A549 (cell line): ENCODE data around the gene FAM120A. TPM values are rescaled to one million over a fixed set of nuclear protein-coding genes. Genes with fewer than 3 reads are reported as not detected.
A peak's percentile ranks its signal among the peaks of the same experiment; 100 is the strongest.

Experiments used
- ATAC-seq, 2 experiments: fragments of 200-7000 bp in 1 of 2; fragments of >200 bp in 1 of 2; cut with Nextera tagmentation in 1 of 2; cut with Tn5 transposase in 1 of 2; 3 replicates each; pipeline versions ENCODE4 v1.8.0 to v1.9.1; 2018 to 2020; ENCODE audit warnings: mild to moderate bottlenecking in 1 of 2, moderate library complexity in 1 of 2
- CTCF ChIA-PET: fragments of 300-600 bp; sonication (Branson Sonifier 250); formaldehyde crosslinking; extraction: SDS; loops from one replicate; lab custom pipeline; 2021; ENCODE audit warnings: antibody characterized with exemption, inconsistent platforms; lab: Yijun Ruan, JAX
- POLR2A ChIA-PET: fragments of 350-600 bp; formaldehyde crosslinking; extraction: SDS; loops from one replicate; lab custom pipeline; 2021; ENCODE audit warnings: antibody characterized with exemption, inconsistent platforms; lab: Yijun Ruan, JAX
- DNase-seq, 2 experiments: peaks; one replicate each; pipeline versions ENCODE4 v3.0.0 to v3.0.0-alpha.2; 2011 to 2016; ENCODE audit warnings: low read depth in 1 of 2, low spot score in 1 of 2
- FAIRE-seq: peaks from 2 replicates; lab custom pipeline; 2011; peaks lifted over from hg19 to GRCh38; lab: Jason Lieb, UNC
- H3K27ac ChIP-seq, 2 experiments: fragments of >200 bp; sonication (Bioruptor Twin); formaldehyde crosslinking; 3 replicates each; pipeline ENCODE4 v1.5.1; 2016 to 2017
- H3K4me1 ChIP-seq: fragments of >200 bp; sonication (Bioruptor Twin); formaldehyde crosslinking; 3 replicates; pipeline ENCODE4 v1.6.1; 2016
- H3K4me2 ChIP-seq: fragments of >200 bp; sonication (Bioruptor Twin); formaldehyde crosslinking; 3 replicates; pipeline ENCODE4 v1.6.1; 2016
- H3K4me3 ChIP-seq: fragments of >200 bp; sonication (Bioruptor Twin); formaldehyde crosslinking; 3 replicates; pipeline ENCODE4 v1.5.1; 2016
- H3K9me3 ChIP-seq: fragments of >200 bp; sonication (Bioruptor Twin); formaldehyde crosslinking; 3 replicates; pipeline ENCODE4 v1.6.1; 2016
- CBX8 ChIP-seq: fragments of 200-600 bp; sonication (generic); IDR thresholded peaks from 2 replicates; pipeline ENCODE4 v1.6.1; 2016
- CHD4 ChIP-seq: fragments of 200-600 bp; sonication (generic); IDR thresholded peaks from 2 replicates; pipeline ENCODE4 v1.6.1; 2016; ENCODE audit warnings: antibody characterized with exemption, mild to moderate bottlenecking, borderline replicate concordance
- CTCF ChIP-seq: fragments of >200 bp; sonication (Bioruptor Twin); formaldehyde crosslinking; IDR thresholded peaks from 3 replicates; pipeline ENCODE4 v1.5.1; 2016
- E2F6 ChIP-seq: IDR thresholded peaks from 2 replicates; pipeline ENCODE4 v1.6.1; 2012; ENCODE audit warnings: low read depth, borderline replicate concordance
- EHMT2 ChIP-seq: fragments of 200-600 bp; sonication (generic); IDR thresholded peaks from 2 replicates; pipeline ENCODE4 v1.6.1; 2016; ENCODE audit warnings: antibody characterized with exemption, low read depth, mild to moderate bottlenecking, moderate library complexity
- ELK1 ChIP-seq: fragments of 150-350 bp; IDR thresholded peaks from 2 replicates; pipeline ENCODE4 v1.6.1; 2014; ENCODE audit warnings: low read depth, mild to moderate bottlenecking, low read length
- EP300 ChIP-seq, 2 experiments: fragments of >200 bp; sonication (Bioruptor Twin); formaldehyde crosslinking; IDR thresholded peaks; 2 replicates in 1 of 2; 3 replicates in 1 of 2; pipeline ENCODE4 v1.6.1; 2016 to 2017
- GATA3 ChIP-seq: IDR thresholded peaks from 2 replicates; pipeline ENCODE4 v1.6.1; 2012; ENCODE audit warnings: borderline replicate concordance
- HDAC2 ChIP-seq: fragments of 200-600 bp; sonication (generic); IDR thresholded peaks from 2 replicates; pipeline ENCODE4 v1.6.1; 2016
- HES2 ChIP-seq: fragments of >200 bp; sonication (Bioruptor Twin); formaldehyde crosslinking; IDR thresholded peaks from 2 replicates; pipeline ENCODE4 v1.6.1; 2016
- HOXA7 ChIP-seq: fragments of 250-450 bp; sonication (Bioruptor Pico); IDR thresholded peaks from 2 replicates; pipeline ENCODE4 v1.5.0; 2020; ENCODE audit warnings: mild to moderate bottlenecking, moderate library complexity
- HOXB13 ChIP-seq: fragments of 250-450 bp; sonication (Bioruptor Pico); IDR thresholded peaks from 2 replicates; pipeline ENCODE4 v1.5.0; 2020; ENCODE audit warnings: low read depth, mild to moderate bottlenecking, moderate library complexity
- HOXB5 ChIP-seq: fragments of 250-450 bp; sonication (Bioruptor Pico); IDR thresholded peaks from 2 replicates; pipeline ENCODE4 v1.5.0; 2020; ENCODE audit warnings: mild to moderate bottlenecking, moderate library complexity
- NFE2L2 ChIP-seq: fragments of 150-350 bp; conservative IDR thresholded peaks from 2 replicates; pipeline ENCODE4 v1.6.1; 2014; ENCODE audit warnings: low read length
- NPAS2 ChIP-seq: fragments of 250-450 bp; sonication (Bioruptor Pico); IDR thresholded peaks from 2 replicates; pipeline ENCODE4 v1.8.0; 2022; ENCODE audit warnings: mild to moderate bottlenecking, moderate library complexity, borderline replicate concordance
- NR3C1 ChIP-seq: fragments of >200 bp; sonication (Bioruptor Twin); formaldehyde crosslinking; IDR thresholded peaks from 3 replicates; pipeline ENCODE4 v1.6.1; 2017
- RAD21 ChIP-seq, 2 experiments: fragments of >200 bp in 1 of 2; sonication (Bioruptor Twin) in 1 of 2; formaldehyde crosslinking in 1 of 2; IDR thresholded peaks in 1 of 2; conservative IDR thresholded peaks in 1 of 2; 2 replicates in 1 of 2; 3 replicates in 1 of 2; pipeline ENCODE4 v1.6.1; 2012 to 2018; ENCODE audit warnings: inconsistent platforms in 1 of 2
- RARB ChIP-seq: fragments of 250-450 bp; sonication (Bioruptor Pico); IDR thresholded peaks from 2 replicates; pipeline ENCODE4 v1.8.0; 2021; ENCODE audit warnings: mild to moderate bottlenecking, moderate library complexity
- REST ChIP-seq: fragments of 200-600 bp; sonication (generic); IDR thresholded peaks from 2 replicates; pipeline ENCODE4 v1.6.1; 2016; ENCODE audit warnings: antibody characterized with exemption, mild to moderate bottlenecking, moderate library complexity
- TP53 ChIP-seq: fragments of 250-450 bp; sonication (Bioruptor Pico); IDR thresholded peaks from 2 replicates; pipeline ENCODE4 v1.5.0; 2021; ENCODE audit warnings: mild to moderate bottlenecking, moderate library complexity
- USF2 ChIP-seq: fragments of 450-650 bp; IDR thresholded peaks from 2 replicates; pipeline ENCODE4 v1.6.1; 2014; ENCODE audit warnings: antibody characterized with exemption
- ZC3H11A ChIP-seq: fragments of 450-650 bp; IDR thresholded peaks from 2 replicates; pipeline ENCODE4 v1.6.1; 2014; ENCODE audit warnings: antibody characterized with exemption, mild to moderate bottlenecking
- ZFP36 ChIP-seq: fragments of 450-650 bp; IDR thresholded peaks from 2 replicates; pipeline ENCODE4 v1.6.1; 2014; ENCODE audit warnings: borderline replicate concordance; ENCODE audit not compliant: partially characterized antibody
- ZNF302 ChIP-seq: fragments of 250-450 bp; sonication (Bioruptor Pico); IDR thresholded peaks from 2 replicates; pipeline ENCODE4 v1.9.0; 2021; ENCODE audit warnings: inconsistent platforms, mild to moderate bottlenecking, moderate library complexity
- WGBS: methylation state at CpG from one replicate; pipeline ENCODE4 v1.1.6; 2017; ENCODE audit errors: missing lambda C conversion rate; 5-methylcytosine and 5-hydroxymethylcytosine counted together
- polyA plus RNA-seq, 4 experiments: library from polyadenylated mRNA; depleted of rRNA in 3 of 4; stranded (reverse); fragments of >200 nt; fragmentation: RNase III in 1 of 4; extraction: RNeasy Plus Mini Kit Qiagen cat#74134 plus additional on column Dnase treatment in 1 of 4; gene quantifications; 2 replicates in 3 of 4; 3 replicates in 1 of 4; pipeline ENCODE4 v1.2.3, GENCODE V29; 2011 to 2017

Gene FAM120A
- polyA plus RNA-seq, 2 of the 4 experiments (the other 2 are of a cell fraction): 86.3 to 111 TPM

- no peak for FAIRE-seq
- ChIA-PET CTCF (interaction anchor here (1.3 to 1.8 kb wide), 5 partner anchors 9 to 102 kb away, joined by 3 to 8 read pairs (median 5); partner anchors contain the start of gene FAM120AOS), POLR2A (no interaction called here)
- H3K4me3 ChIP-seq: no peak overlapping the region
- WGBS: 57% methylated on average over 2 of the region's 2 CpGs
- no peak for TF ChIP-seq EHMT2
- no peak for TF ChIP-seq CTCF
- no peak for TF ChIP-seq RAD21 (conservative IDR thresholded peaks at IDR 0.05 in 1 of 2, IDR thresholded peaks at IDR 0.05 in 1 of 2)
- no peak for TF ChIP-seq NFE2L2
- TF ChIP-seq HES2: no peak
- no peak for TF ChIP-seq TP53
- TF ChIP-seq NPAS2 (CRISPR knock-in tag): no peak
- TF ChIP-seq ZNF302: no peak
- TF ChIP-seq E2F6: no peak
- TF ChIP-seq HDAC2: no peak
- no peak for TF ChIP-seq REST
- TF ChIP-seq RARB (CRISPR knock-in tag): no peak
- H3K4me2 ChIP-seq: peak overlapping the region; percentile 98
- no peak for DNase-seq
- H3K9me3 ChIP-seq: no peaks in the 10 kb centered on the region
- ATAC-seq: no peak
- H3K4me1 ChIP-seq: peaks cover 90% of the 10 kb centered on the region
- peak overlapping the region; percentile 1 to 65; a peak in 4 of 6 replicates for H3K27ac ChIP-seq
Observed at GRCh38 chr9:93464876-93465275, 13.4 kb downstream of the FAM120A start.

GRCh38 chr9:93465855-93466254 lies 14.4 kb downstream of the FAM120A start:
- DNase-seq (no peak), FAIRE-seq (no peak), ATAC-seq (peak; percentile 22 to 27; a peak in 3 of 6 replicates)
- Histone ChIP-seq H3K9me3 (no peaks in the 10 kb centered on the region), H3K27ac (peak overlapping the region; percentile 84), H3K4me3 (no peak overlapping the region), H3K4me1 (peaks cover 90% of the 10 kb centered on the region), H3K4me2 (peak overlapping the region; percentile 98)
- ChIA-PET CTCF (interaction anchor here (1.5 kb wide), 1 partner anchor 12 kb away, joined by 5 read pairs; the partner anchor contains the start of gene FAM120AOS), POLR2A (no interaction called here)
- WGBS: 73% methylated on average over 6 of the region's 6 CpGs
- no peak for TF ChIP-seq HOXA7 (CRISPR knock-in tag)
- TF ChIP-seq NR3C1: no peak

- H3K9me3 ChIP-seq: no peaks in the 10 kb centered on the region
- peaks cover 90% of the 10 kb centered on the region for H3K4me1 ChIP-seq
- DNase-seq (no peak), ATAC-seq (peak; percentile 50 to 51), FAIRE-seq (no peak)
- peak overlapping the region; percentile 84 for H3K27ac ChIP-seq
- CTCF ChIA-PET: interaction anchor here (1.5 kb wide), 1 partner anchor 13 kb away, joined by 5 read pairs; the partner anchor contains the start of gene FAM120AOS
- H3K4me2 ChIP-seq: peak overlapping the region; percentile 98
- WGBS: 31% methylated on average over 7 of the region's 7 CpGs
- POLR2A ChIA-PET: no interaction called here
- H3K4me3 ChIP-seq: peak overlapping the region; percentile 32; the same call in 2 of the 3 replicates
- no peak for TF ChIP-seq HOXA7 (CRISPR knock-in tag)
- no peak for TF ChIP-seq ZC3H11A
- TF ChIP-seq HOXB13: no peak
- TF ChIP-seq CBX8: no peak
- TF ChIP-seq EP300 (IDR thresholded peaks at IDR 0.05): no peak
- TF ChIP-seq ZFP36: no peak
- no peak for TF ChIP-seq ELK1
- TF ChIP-seq USF2: no peak
- TF ChIP-seq CHD4: no peak
- TF ChIP-seq HOXB5 (CRISPR knock-in tag): no peak
- TF ChIP-seq NPAS2 (CRISPR knock-in tag): no peak
- TF ChIP-seq GATA3: no peak
Observed at GRCh38 chr9:93466416-93467061, 15.1 kb downstream of the FAM120A start.
